ENCODE measurements around the gene GABRR3.

The GABRR3 gene

GRCh38 chr3:98038286-98038685 is 3.2 kb upstream of the GABRR3 start:
- Mint-ChIP-seq H3K36me3 (ENCODE audit: low read depth) (peaks cover 9% of the 10 kb centered on the region), H3K27me3 (ENCODE audit: low read depth, poor library complexity) (peaks cover 5% of the 10 kb centered on the region), H3K27ac (no peak overlapping the region), H3K9me3 (peaks cover 32% of the 10 kb centered on the region), H3K4me3 (no peak overlapping the region), H3K4me1 (no peaks in the 10 kb centered on the region)
- DNase-seq = no peak
- TF ChIP-seq CTCF (IDR thresholded peaks at IDR 0.05) = no peak

GRCh38 chr3:98034486-98034885 is 629 bp downstream of the GABRR3 start:
- no peak overlapping the region for H3K4me3 Mint-ChIP-seq
- DNase-seq = no peak
- no peak overlapping the region for H3K27ac Mint-ChIP-seq
- TF ChIP-seq CTCF (IDR thresholded peaks at IDR 0.05) = no peak
- peaks cover 8% of the 10 kb centered on the region for H3K27me3 Mint-ChIP-seq (ENCODE audit: low read depth, poor library complexity)
- no peaks in the 10 kb centered on the region for H3K9me3 Mint-ChIP-seq
- no peaks in the 10 kb centered on the region for H3K4me1 Mint-ChIP-seq
- H3K36me3 Mint-ChIP-seq (ENCODE audit: low read depth) = no peaks in the 10 kb centered on the region

- H3K27ac Mint-ChIP-seq = no peak overlapping the region
- TF ChIP-seq CTCF (IDR thresholded peaks at IDR 0.05) = no peak
- H3K4me1 Mint-ChIP-seq = no peaks in the 10 kb centered on the region
- H3K27me3 Mint-ChIP-seq (ENCODE audit: low read depth, poor library complexity) = peaks cover 8% of the 10 kb centered on the region
- H3K36me3 Mint-ChIP-seq (ENCODE audit: low read depth) = no peaks in the 10 kb centered on the region
- DNase-seq = no peak
- no peaks in the 10 kb centered on the region for H3K9me3 Mint-ChIP-seq
- H3K4me3 Mint-ChIP-seq = no peak overlapping the region
These were observed 1.1 kb downstream of the GABRR3 start for GRCh38 chr3:98034036-98034435.

- Mint-ChIP-seq H3K27ac (no peak overlapping the region), H3K27me3 (ENCODE audit: low read depth, poor library complexity) (peaks cover 13% of the 10 kb centered on the region), H3K36me3 (ENCODE audit: low read depth) (no peaks in the 10 kb centered on the region), H3K9me3 (no peaks in the 10 kb centered on the region), H3K4me3 (no peak overlapping the region), H3K4me1 (no peaks in the 10 kb centered on the region)
- TF ChIP-seq CTCF (IDR thresholded peaks at IDR 0.05) = no peak
- no peak for DNase-seq
These were observed 2.2 kb downstream of the GABRR3 start for GRCh38 chr3:98032904-98033303.

- no peak overlapping the region for H3K4me3 Mint-ChIP-seq
- H3K27me3 Mint-ChIP-seq (ENCODE audit: low read depth, poor library complexity) = peaks cover 13% of the 10 kb centered on the region
- H3K4me1 Mint-ChIP-seq = no peaks in the 10 kb centered on the region
- no peak overlapping the region for H3K27ac Mint-ChIP-seq
- TF ChIP-seq CTCF (IDR thresholded peaks at IDR 0.05) = no peak
- no peak for DNase-seq
- H3K36me3 Mint-ChIP-seq (ENCODE audit: low read depth) = no peaks in the 10 kb centered on the region
- H3K9me3 Mint-ChIP-seq = no peaks in the 10 kb centered on the region
These were observed 2.9 kb downstream of the GABRR3 start for GRCh38 chr3:98032265-98032664.

GRCh38 chr3:98029083-98029482 is 6.0 kb downstream of the GABRR3 start:
- no peak overlapping the region for H3K4me3 Mint-ChIP-seq
- H3K4me1 Mint-ChIP-seq = no peaks in the 10 kb centered on the region
- H3K27ac Mint-ChIP-seq = no peak overlapping the region
- DNase-seq = no peak
- no peaks in the 10 kb centered on the region for H3K36me3 Mint-ChIP-seq (ENCODE audit: low read depth)
- no peak for TF ChIP-seq CTCF (IDR thresholded peaks at IDR 0.05)
- H3K9me3 Mint-ChIP-seq = no peaks in the 10 kb centered on the region
- peaks cover 32% of the 10 kb centered on the region for H3K27me3 Mint-ChIP-seq (ENCODE audit: low read depth, poor library complexity)

Data from nephron progenitor cell (in vitro differentiated cells).